Measurements from ENCODE around the gene WLS. TPM values are rescaled to one million over a fixed set of nuclear protein-coding genes. Genes with fewer than 3 reads are reported as not detected.
"Not testable (repeated sequence)": the region's sequence is repeated elsewhere in the genome, so short reads cannot be mapped to it uniquely, and the experiment has no call there.

WLS gene
- total RNA-seq, 1 donor from 2014 or later, result 68.0 TPM

DNA sequence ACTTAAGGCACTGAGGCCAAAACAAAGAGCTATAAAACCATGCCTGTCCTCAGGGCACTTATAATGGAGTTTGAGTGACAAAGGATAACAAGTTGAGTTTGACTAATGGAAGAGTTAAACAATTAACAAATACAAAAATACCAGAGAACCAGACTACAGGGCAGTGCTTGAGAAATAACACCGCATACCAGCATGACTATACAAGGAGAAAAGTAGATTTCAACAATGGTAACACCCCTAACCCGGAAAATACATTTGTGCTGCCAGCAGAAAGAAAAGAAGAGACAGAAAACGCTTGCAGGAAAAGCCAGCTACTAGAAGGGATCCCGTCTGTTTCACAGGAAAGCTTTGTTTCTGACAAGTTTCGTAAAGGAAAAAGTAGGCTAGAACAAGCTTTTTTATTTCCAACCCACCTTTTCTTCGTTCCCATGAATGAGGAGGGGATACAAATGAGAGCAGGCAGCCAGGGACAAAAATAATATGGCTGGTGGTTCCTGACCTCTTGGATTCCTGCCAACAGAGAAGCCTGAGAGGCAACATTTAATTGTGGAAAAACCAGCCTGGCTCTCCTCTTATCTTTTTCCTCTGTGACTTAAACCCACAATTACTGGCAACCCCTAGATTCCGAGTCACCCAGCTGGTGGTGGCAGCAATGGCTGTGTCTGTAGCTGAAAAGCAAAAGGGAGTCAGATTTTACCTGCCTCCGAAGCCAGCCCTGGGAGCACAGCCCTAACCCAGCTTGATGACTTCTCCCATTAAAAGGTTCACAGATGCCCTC lies 56.5 kb downstream of the WLS start:
- no peak overlapping the region for H3K27ac ChIP-seq
- TF ChIP-seq POLR2AphosphoS5 (IDR thresholded peaks at IDR 0.05; ENCODE audit: insufficient read depth in 1 of 2, low read depth in 1 of 2), result peak in 1 of 2 donors; percentile 34
- TF ChIP-seq, protein P1, sequence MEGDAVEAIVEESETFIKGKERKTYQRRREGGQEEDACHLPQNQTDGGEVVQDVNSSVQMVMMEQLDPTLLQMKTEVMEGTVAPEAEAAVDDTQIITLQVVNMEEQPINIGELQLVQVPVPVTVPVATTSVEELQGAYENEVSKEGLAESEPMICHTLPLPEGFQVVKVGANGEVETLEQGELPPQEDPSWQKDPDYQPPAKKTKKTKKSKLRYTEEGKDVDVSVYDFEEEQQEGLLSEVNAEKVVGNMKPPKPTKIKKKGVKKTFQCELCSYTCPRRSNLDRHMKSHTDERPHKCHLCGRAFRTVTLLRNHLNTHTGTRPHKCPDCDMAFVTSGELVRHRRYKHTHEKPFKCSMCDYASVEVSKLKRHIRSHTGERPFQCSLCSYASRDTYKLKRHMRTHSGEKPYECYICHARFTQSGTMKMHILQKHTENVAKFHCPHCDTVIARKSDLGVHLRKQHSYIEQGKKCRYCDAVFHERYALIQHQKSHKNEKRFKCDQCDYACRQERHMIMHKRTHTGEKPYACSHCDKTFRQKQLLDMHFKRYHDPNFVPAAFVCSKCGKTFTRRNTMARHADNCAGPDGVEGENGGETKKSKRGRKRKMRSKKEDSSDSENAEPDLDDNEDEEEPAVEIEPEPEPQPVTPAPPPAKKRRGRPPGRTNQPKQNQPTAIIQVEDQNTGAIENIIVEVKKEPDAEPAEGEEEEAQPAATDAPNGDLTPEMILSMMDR (IDR thresholded peaks at IDR 0.05), result no peak
- no peaks in the 10 kb centered on the region for H3K9me3 ChIP-seq
- intact Hi-C loops (cut with DNase I), result no loop called here
- no peaks in the 10 kb centered on the region for H3K27me3 ChIP-seq
- no peak overlapping the region for H3K4me3 ChIP-seq
- DNase-seq (ENCODE audit: extremely low spot score in 2 of 2), result no peak
- H3K36me3 ChIP-seq, result no peaks in the 10 kb centered on the region
- peaks cover 45% of the 10 kb centered on the region for H3K4me1 ChIP-seq

DNA sequence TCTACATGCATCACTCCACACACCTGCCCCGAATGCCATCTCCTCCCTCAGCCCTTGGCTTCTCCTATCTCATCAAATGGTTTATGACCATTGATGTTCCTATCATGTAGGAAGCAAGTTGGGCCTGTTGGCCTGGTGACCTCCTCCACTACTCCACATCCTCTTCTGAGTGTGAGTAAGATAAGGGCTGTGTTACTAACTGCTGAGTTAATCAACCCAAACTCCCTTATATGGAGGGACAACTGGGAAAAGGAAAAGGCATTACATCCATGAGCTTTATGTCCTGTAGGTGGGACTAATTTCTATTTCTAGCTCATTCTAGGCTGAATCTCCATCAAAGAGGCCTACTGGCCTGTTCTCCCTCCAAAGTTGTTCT lies 57.6 kb downstream of the WLS start:
- Histone ChIP-seq H3K4me3 (peak overlapping the region in 1 of 2 donors; percentile 23), H3K27me3 (no peaks in the 10 kb centered on the region), H3K27ac (no peak overlapping the region), H3K4me1 (peaks cover 47% of the 10 kb centered on the region), H3K9me3 (no peaks in the 10 kb centered on the region), H3K36me3 (no peaks in the 10 kb centered on the region)
- DNase-seq (ENCODE audit: extremely low spot score in 2 of 2), result no peak
- intact Hi-C loops (cut with DNase I), result no loop called here
- TF ChIP-seq, protein P1 (IDR thresholded peaks at IDR 0.05), result no peak
- TF ChIP-seq POLR2A (IDR thresholded peaks at IDR 0.05), result no peak
- TF ChIP-seq POLR2AphosphoS5 (IDR thresholded peaks at IDR 0.05; ENCODE audit: insufficient read depth in 1 of 2, low read depth in 1 of 2), result no peak

DNA sequence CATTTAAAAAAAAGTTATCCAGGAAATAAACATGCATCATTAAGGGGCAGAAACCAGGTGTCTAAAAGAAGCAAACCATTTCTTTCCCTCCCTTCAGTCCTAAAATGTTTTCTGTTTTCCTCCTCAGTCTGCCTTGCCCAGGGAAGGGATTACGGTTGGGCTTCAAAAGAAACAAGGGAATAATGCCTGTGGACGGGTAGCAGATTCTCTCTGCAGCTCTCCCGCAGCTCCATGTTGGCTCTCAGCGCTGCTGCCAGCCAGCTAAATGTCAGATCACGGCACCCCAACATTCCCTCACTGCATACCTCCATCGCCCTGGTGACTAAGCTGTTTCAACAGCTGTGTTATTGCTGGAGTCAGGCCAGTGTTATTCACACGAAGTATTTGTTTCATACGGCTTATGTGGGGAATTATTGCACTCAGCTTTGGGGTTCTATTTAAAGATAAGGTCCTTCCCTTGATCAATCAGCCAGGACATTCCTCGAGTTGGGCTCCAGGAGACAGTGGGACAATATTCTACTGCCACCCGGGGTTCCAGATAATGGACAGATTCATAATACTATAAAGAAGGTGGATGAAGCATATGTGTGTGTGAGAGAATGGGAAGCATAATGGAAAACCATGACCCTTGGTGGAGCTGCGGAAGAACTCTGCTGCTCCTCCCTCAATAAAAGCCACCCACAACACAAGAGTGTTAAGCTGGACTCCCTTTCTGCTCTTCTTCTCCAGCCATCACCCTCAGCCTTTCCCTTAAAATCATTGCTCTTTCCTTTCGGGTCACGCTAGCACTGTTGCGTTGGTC lies 58.2 kb downstream of the WLS start:
- TF ChIP-seq POLR2A (IDR thresholded peaks at IDR 0.05) (no peak), POLR2AphosphoS5 (IDR thresholded peaks at IDR 0.05; ENCODE audit: insufficient read depth in 1 of 2, low read depth in 1 of 2) (peak in 1 of 2 donors; percentile 77)
- TF ChIP-seq, protein P1 (IDR thresholded peaks at IDR 0.05), result no peak
- Histone ChIP-seq H3K4me3 (peak overlapping the region in 1 of 2 donors; percentile 23), H3K4me1 (peaks cover 53% of the 10 kb centered on the region), H3K27ac (peak overlapping the region; percentile 39), H3K27me3 (no peaks in the 10 kb centered on the region), H3K9me3 (no peaks in the 10 kb centered on the region), H3K36me3 (no peaks in the 10 kb centered on the region)
- intact Hi-C loops (cut with DNase I), result no loop called here
- no peak for DNase-seq (ENCODE audit: extremely low spot score in 2 of 2)

DNA sequence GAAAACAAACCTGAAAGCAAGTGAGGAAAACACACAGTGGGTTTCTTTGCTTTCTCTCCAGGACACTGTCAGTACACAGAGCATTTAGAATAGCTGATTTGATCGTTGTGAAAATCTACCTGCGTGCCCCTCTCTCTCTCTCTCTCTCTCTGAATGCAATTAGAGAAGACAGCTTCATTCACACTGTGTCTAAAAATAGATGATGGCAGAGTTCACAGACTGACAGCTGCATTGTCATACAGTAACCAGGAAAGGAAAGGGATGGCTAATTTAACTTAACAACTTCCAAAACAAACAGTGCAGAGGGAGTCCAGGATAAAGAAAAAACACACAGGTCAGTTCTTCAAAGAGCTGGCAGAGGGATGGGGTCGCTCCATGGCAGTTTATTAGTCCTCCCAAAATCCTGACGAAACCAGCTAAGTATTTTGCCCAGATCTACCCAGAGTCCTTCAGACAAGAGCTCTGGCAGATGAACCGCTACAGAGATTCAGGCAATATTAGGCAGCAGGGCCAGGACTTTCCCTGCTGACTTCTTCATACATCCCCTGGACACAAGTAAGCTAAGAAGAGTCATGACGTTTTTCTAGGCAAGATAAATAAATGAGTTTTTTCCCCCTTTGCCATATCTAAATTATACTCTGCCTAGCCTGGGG lies 58.9 kb downstream of the WLS start:
- H3K27me3 ChIP-seq, result no peaks in the 10 kb centered on the region
- H3K4me3 ChIP-seq, result peak overlapping the region in 1 of 2 donors; percentile 23
- DNase-seq (ENCODE audit: extremely low spot score in 2 of 2), result no peak
- H3K9me3 ChIP-seq, result no peaks in the 10 kb centered on the region
- TF ChIP-seq POLR2A (IDR thresholded peaks at IDR 0.05) (no peak), POLR2AphosphoS5 (IDR thresholded peaks at IDR 0.05; ENCODE audit: insufficient read depth in 1 of 2, low read depth in 1 of 2) (no peak)
- TF ChIP-seq, protein P1 (IDR thresholded peaks at IDR 0.05), result no peak
- H3K27ac ChIP-seq, result peak overlapping the region; percentile 39
- peaks cover 60% of the 10 kb centered on the region for H3K4me1 ChIP-seq
- H3K36me3 ChIP-seq, result no peaks in the 10 kb centered on the region
- intact Hi-C loops (cut with DNase I), result no loop called here

DNA sequence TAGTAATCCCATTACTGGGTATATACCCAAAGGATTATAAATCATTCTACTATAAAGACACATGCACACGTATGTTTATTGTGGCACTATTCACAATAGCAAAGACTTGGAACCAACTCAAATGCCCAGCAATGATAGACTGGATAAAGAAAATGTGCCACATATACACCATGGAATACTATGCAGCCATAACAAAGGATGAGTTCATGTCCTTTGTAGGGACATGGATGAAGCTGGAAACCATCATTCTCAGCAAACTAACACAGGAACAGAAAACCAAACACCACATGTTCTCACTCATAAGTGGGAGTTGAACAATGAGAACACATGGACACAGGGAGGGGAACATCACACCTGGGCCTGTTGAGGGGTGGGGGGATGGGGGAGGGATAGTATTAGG lies 60.5 kb downstream of the WLS start:
- DNase-seq (ENCODE audit: extremely low spot score in 2 of 2); intact Hi-C loops (cut with DNase I): not testable (repeated sequence)
- H3K4me1 ChIP-seq, result peaks cover 56% of the 10 kb centered on the region

More for the DNA sequence above, 60.5 kb downstream of the WLS start:
- H3K9me3 ChIP-seq, H3K27ac ChIP-seq, H3K36me3 ChIP-seq, H3K27me3 ChIP-seq, H3K4me3 ChIP-seq: not testable (repeated sequence)

Data from vagina (tissue), 2 donors.